ENCODE data around the gene NFKBIE. TPM values are rescaled to one million over a fixed set of nuclear protein-coding genes. Genes with fewer than 3 reads are reported as not detected.

NFKBIE gene
- total and polyA plus RNA-seq, 2 of the 13 experiments (the other 11 are each of a cell fraction or from before 2014, with no cell fraction given) = 6.7 to 14.5 TPM

- TF ChIP-seq FOXA1 (IDR thresholded peaks at IDR 0.05) (no peak), FOXA1 (CRISPR knock-in tag; IDR thresholded peaks at IDR 0.05) (peak; percentile 27; the same call in 1 of the 2 replicates), ZNF282 (IDR thresholded peaks at IDR 0.05; ENCODE audit: partially characterized antibody) (no peak), ZNF234 (CRISPR knock-in tag; conservative IDR thresholded peaks at IDR 0.05) (no peak), ATF2 (CRISPR knock-in tag; IDR thresholded peaks at IDR 0.05) (peak; percentile 99), SMAD9 (CRISPR knock-in tag; IDR thresholded peaks at IDR 0.05) (no peak), DZIP1 (CRISPR knock-in tag; IDR thresholded peaks at IDR 0.05) (no peak), MNT (IDR thresholded peaks at IDR 0.05) (no peak), HOXA5 (CRISPR knock-in tag; IDR thresholded peaks at IDR 0.05) (no peak; the same call in 1 of the 2 replicates), ZGPAT (CRISPR knock-in tag; IDR thresholded peaks at IDR 0.05) (peak; percentile 90), PHF21A (CRISPR knock-in tag; IDR thresholded peaks at IDR 0.05) (peak; percentile 59; the same call in 1 of the 2 replicates), SIX4 (CRISPR knock-in tag; IDR thresholded peaks at IDR 0.05) (peak; percentile 19; the same call in 1 of the 2 replicates), ZNF121 (CRISPR knock-in tag; IDR thresholded peaks at IDR 0.05) (no peak), GZF1 (CRISPR knock-in tag; IDR thresholded peaks at IDR 0.05) (no peak; the same call in 1 of the 2 replicates), DNMT3B (CRISPR knock-in tag; conservative IDR thresholded peaks at IDR 0.05) (no peak), ZSCAN25 (CRISPR knock-in tag; IDR thresholded peaks at IDR 0.05) (no peak; the same call in 1 of the 2 replicates), RFX1 (IDR thresholded peaks at IDR 0.05) (no peak), BCLAF1 (IDR thresholded peaks at IDR 0.05) (no peak), MED8 (CRISPR knock-in tag; IDR thresholded peaks at IDR 0.05; ENCODE audit: insufficient replicate concordance) (no peak), PAX8 (CRISPR knock-in tag; IDR thresholded peaks at IDR 0.05; ENCODE audit: borderline replicate concordance) (no peak; the same call in 1 of the 2 replicates)
These were observed 27.4 kb downstream of the NFKBIE start (continued) for GRCh38 chr6:44237813-44238433.

Data from HepG2 (cell line).